Cardiac muscle cell (in vitro differentiated cells and primary cell): ENCODE results near the gene ARMCX4. TPM values are rescaled to one million over a fixed set of nuclear protein-coding genes. Genes with fewer than 3 reads are reported as not detected.

ENCODE experiments used
- DNase-seq, 2 donors: peaks; one replicate each; pipeline versions ENCODE4 v3.0.0 to v3.0.0-alpha.2; 2010 to 2017; ENCODE audit warnings: low read depth in 1 of 2, low spot score in 1 of 2
- H3K27ac ChIP-seq: fragments of 200-600 bp; sonication (generic); 2 replicates; pipeline ENCODE4 v1.5.1; 2016
- H3K27me3 ChIP-seq: fragments of 200-600 bp; sonication (generic); 2 replicates; pipeline ENCODE4 v1.6.0; 2016; ENCODE audit warnings: control low read depth
- H3K36me3 ChIP-seq: fragments of 200-600 bp; sonication (generic); 2 replicates; pipeline ENCODE4 v1.5.1; 2016; ENCODE audit warnings: control low read depth
- H3K4me1 ChIP-seq: fragments of 200-600 bp; sonication (generic); 2 replicates; pipeline ENCODE4 v1.8.1; 2017; ENCODE audit warnings: low read depth, mild to moderate bottlenecking, mixed run types
- H3K4me3 ChIP-seq: fragments of 200-600 bp; sonication (generic); 2 replicates; pipeline ENCODE4 v1.5.1; 2016; ENCODE audit warnings: mild to moderate bottlenecking
- H3K9me3 ChIP-seq: fragments of 200-600 bp; sonication (generic); 2 replicates; pipeline ENCODE4 v1.5.1; 2017; ENCODE audit warnings: low read depth, mild to moderate bottlenecking, control low read depth
- CTCF ChIP-seq: IDR thresholded peaks from 2 replicates; pipeline ENCODE4 v1.5.1; 2012; ENCODE audit warnings: low read depth, mild to moderate bottlenecking, low read length
- polyA plus RNA-seq: library from polyadenylated mRNA; unstranded; fragments of >200 nt; fragmentation: Nextera tagmentation; extraction: Ambion mirVana; gene quantifications from 2 replicates; pipeline ENCODE4 v1.2.1, GENCODE V29; 2016
- total RNA-seq: library from RNA; depleted of rRNA; stranded (reverse); fragments of >200 nt; gene quantifications from 2 replicates; pipeline ENCODE4 v1.2.3, GENCODE V29; 2016

ARMCX4 gene
- total and polyA plus RNA-seq, 2 experiments from 2014 or later, result 11.2 to 16.7 TPM

- Histone ChIP-seq H3K4me3 (no peak overlapping the region), H3K4me1 (no peaks in the 10 kb centered on the region), H3K27me3 (no peaks in the 10 kb centered on the region), H3K27ac (no peak overlapping the region), H3K9me3 (peaks cover 3% of the 10 kb centered on the region), H3K36me3 (peaks cover 4% of the 10 kb centered on the region)
- no peak for DNase-seq
- no peak for TF ChIP-seq CTCF
Measured at GRCh38 chrX:101507986-101508385, 22.7 kb downstream of the ARMCX4 start.

- TF ChIP-seq CTCF, result no peak
Measured at GRCh38 chrX:101530944-101531343, 45.7 kb downstream of the ARMCX4 start.

More at GRCh38 chrX:101530944-101531343, 45.7 kb downstream of the ARMCX4 start:
- Histone ChIP-seq H3K4me3 (no peak overlapping the region), H3K27ac (no peak overlapping the region), H3K4me1 (no peaks in the 10 kb centered on the region), H3K9me3 (no peaks in the 10 kb centered on the region), H3K27me3 (no peaks in the 10 kb centered on the region), H3K36me3 (no peaks in the 10 kb centered on the region)
- no peak for DNase-seq

Other genes starting within 250 kb of the ARMCX4 start
- not detected in 2 replicates for gene TAF7L, start 194.1 kb upstream of the ARMCX4 start, total RNA-seq
- 0.27 TPM in 1 of 2 replicates, not detected in the other for gene TAF7L, start 194.1 kb upstream of the ARMCX4 start, polyA plus RNA-seq
- 3.6 and 5.7 TPM in 2 replicates for gene TIMM8A, start 136.7 kb upstream of the ARMCX4 start, total RNA-seq
- gene TIMM8A, start 136.7 kb upstream of the ARMCX4 start, polyA plus RNA-seq, result 14.2 and 17.6 TPM in 2 replicates
- gene BTK, start 99.3 kb upstream of the ARMCX4 start, total RNA-seq, result 0.06 TPM in 1 of 2 replicates, not detected in the other
- gene BTK, start 99.3 kb upstream of the ARMCX4 start, polyA plus RNA-seq, result 0.06 and 2.5 TPM in 2 replicates
- gene RPL36A, start 94.4 kb upstream of the ARMCX4 start, total RNA-seq, result 3,802 and 4,744 TPM in 2 replicates
- gene RPL36A, start 94.4 kb upstream of the ARMCX4 start, polyA plus RNA-seq, result 293 and 403 TPM in 2 replicates
- gene GLA, start 77.5 kb upstream of the ARMCX4 start, total RNA-seq, result 10.0 and 12.0 TPM in 2 replicates
- 17.3 and 20.9 TPM in 2 replicates for gene GLA, start 77.5 kb upstream of the ARMCX4 start, polyA plus RNA-seq
- gene HNRNPH2, start 77.2 kb upstream of the ARMCX4 start, total RNA-seq, result 76.9 and 87.3 TPM in 2 replicates
- 166 and 189 TPM in 2 replicates for gene HNRNPH2, start 77.2 kb upstream of the ARMCX4 start, polyA plus RNA-seq
- 33.8 and 40.8 TPM in 2 replicates for gene ARMCX1, start 65.1 kb downstream of the ARMCX4 start, total RNA-seq
- gene ARMCX1, start 65.1 kb downstream of the ARMCX4 start, polyA plus RNA-seq, result 32.2 and 45.3 TPM in 2 replicates
- gene ARMCX6, start 132.5 kb downstream of the ARMCX4 start, total RNA-seq, result 73.1 and 75.1 TPM in 2 replicates
- 104 and 112 TPM in 2 replicates for gene ARMCX6, start 132.5 kb downstream of the ARMCX4 start, polyA plus RNA-seq
- gene ARMCX3, start 137.7 kb downstream of the ARMCX4 start, total RNA-seq, result 68.4 and 90.2 TPM in 2 replicates
- gene ARMCX3, start 137.7 kb downstream of the ARMCX4 start, polyA plus RNA-seq, result 120 and 132 TPM in 2 replicates
- 92.3 and 112 TPM in 2 replicates for gene ARMCX2, start 174.4 kb downstream of the ARMCX4 start, total RNA-seq
- 33.1 and 36.5 TPM in 2 replicates for gene ARMCX2, start 174.4 kb downstream of the ARMCX4 start, polyA plus RNA-seq